GM19372 (cell line): ENCODE results near the gene MIPEP.

Experiments used
- ATAC-seq: cut with Tn5 transposase; IDR thresholded peaks from one replicate; pipeline ENCODE4 v1.9.1; 2021; ENCODE audit warnings: mild to moderate bottlenecking, low read depth, moderate library complexity; ENCODE audit not compliant: unreplicated experiment

Gene MIPEP

GRCh38 chr13:23723471-23723870 lies 165.7 kb downstream of the MIPEP start:
- no peak for ATAC-seq

- no peak for ATAC-seq
Observed at GRCh38 chr13:23722726-23723453, 166.3 kb downstream of the MIPEP start.

GRCh38 chr13:23718996-23719395 lies 170.2 kb downstream of the MIPEP start:
- no peak for ATAC-seq

- ATAC-seq: no peak
Observed at GRCh38 chr13:23716401-23716800, 172.8 kb downstream of the MIPEP start.

GRCh38 chr13:23715762-23716235 lies 173.4 kb downstream of the MIPEP start:
- ATAC-seq: no peak

GRCh38 chr13:23715092-23715761 lies 174.0 kb downstream of the MIPEP start:
- ATAC-seq: no peak

- ATAC-seq: no peak
Observed at GRCh38 chr13:23714672-23715071, 174.5 kb downstream of the MIPEP start.

GRCh38 chr13:23711355-23711754 lies 177.8 kb downstream of the MIPEP start:
- no peak for ATAC-seq

- no peak for ATAC-seq
Observed at GRCh38 chr13:23710366-23710765, 178.8 kb downstream of the MIPEP start.

- ATAC-seq: no peak
Observed at GRCh38 chr13:23709536-23709935, 179.7 kb downstream of the MIPEP start.

- ATAC-seq: no peak
Observed at GRCh38 chr13:23707674-23708073, 181.5 kb downstream of the MIPEP start.

- no peak for ATAC-seq
Observed at GRCh38 chr13:23705583-23705982, 183.6 kb downstream of the MIPEP start.

GRCh38 chr13:23703246-23703860 lies 185.8 kb downstream of the MIPEP start:
- ATAC-seq: no peak

GRCh38 chr13:23701636-23702035 lies 187.6 kb downstream of the MIPEP start:
- no peak for ATAC-seq

- ATAC-seq: no peak
Observed at GRCh38 chr13:23701186-23701585, 188.0 kb downstream of the MIPEP start.

GRCh38 chr13:23699271-23699670 lies 189.9 kb downstream of the MIPEP start:
- ATAC-seq: no peak

- no peak for ATAC-seq
Observed at GRCh38 chr13:23697772-23698313, 191.4 kb downstream of the MIPEP start.

GRCh38 chr13:23696610-23697009 lies 192.6 kb downstream of the MIPEP start:
- ATAC-seq: no peak

- no peak for ATAC-seq
Observed at GRCh38 chr13:23695711-23696464, 193.3 kb downstream of the MIPEP start.

GRCh38 chr13:23695196-23695595 lies 194.0 kb downstream of the MIPEP start:
- no peak for ATAC-seq

- ATAC-seq: no peak
Observed at GRCh38 chr13:23692816-23693215, 196.4 kb downstream of the MIPEP start.
